Activated CD4-positive, alpha-beta memory T cell treated with anti-CD3 and anti-CD28 coated beads for 36 hours (primary cell): ENCODE measurements around the gene THADA. TPM values are rescaled to one million over a fixed set of nuclear protein-coding genes. Genes with fewer than 3 reads are reported as not detected.
"Not testable (repeated sequence)": the region's sequence is repeated elsewhere in the genome, so short reads cannot be mapped to it uniquely, and the experiment has no call there.

Experiments used
- CTCF ChIA-PET: fragments of 350-600 bp; sonication (Branson Sonifier 250); formaldehyde crosslinking; loops from one replicate; lab custom pipeline; 2021; ENCODE audit warnings: antibody characterized with exemption, inconsistent platforms; lab: Charles Lee
- POLR2A ChIA-PET: fragments of 350-600 bp; sonication (Branson Sonifier 250); formaldehyde crosslinking; loops from one replicate; lab custom pipeline; 2021; ENCODE audit warnings: antibody characterized with exemption; lab: Charles Lee
- DNase-seq: peaks from one replicate; pipeline ENCODE4 v3.0.0-alpha.2; 2020
- H3K27ac Mint-ChIP-seq: one replicate; pipeline ENCODE4 v1.8.0; 2021; ENCODE audit warnings: mixed read lengths
- H3K27me3 Mint-ChIP-seq: one replicate; pipeline ENCODE4 v1.8.0; 2021; ENCODE audit warnings: mixed read lengths
- H3K36me3 Mint-ChIP-seq: one replicate; pipeline ENCODE4 v1.8.0; 2021; ENCODE audit warnings: mixed read lengths
- H3K4me1 Mint-ChIP-seq: one replicate; pipeline ENCODE4 v1.8.0; 2021; ENCODE audit warnings: low read depth, mixed read lengths
- H3K4me3 Mint-ChIP-seq: one replicate; pipeline ENCODE4 v1.8.0; 2021; ENCODE audit warnings: mild to moderate bottlenecking, mixed read lengths
- H3K9me3 Mint-ChIP-seq: one replicate; pipeline ENCODE4 v1.8.0; 2021; ENCODE audit warnings: mixed read lengths
- intact Hi-C: fragments of 100-400 bp; cut with micrococcal nuclease; formaldehyde crosslinking; loops from one replicate; pipeline ENCODE4 v1.15.1; 2023
- total RNA-seq, 2 experiments: library from RNA; stranded (reverse); gene quantifications; one replicate each; pipeline ENCODE4 v1.2.3, GENCODE V29; 2021

The THADA gene
- total RNA-seq, 2 experiments from 2014 or later, result 39.0 to 46.6 TPM

- Mint-ChIP-seq H3K27me3 (no peaks in the 10 kb centered on the region), H3K27ac (no peak overlapping the region), H3K4me3 (no peak overlapping the region), H3K4me1 (peaks cover 32% of the 10 kb centered on the region), H3K36me3 (peaks cover 18% of the 10 kb centered on the region), H3K9me3 (no peaks in the 10 kb centered on the region)
- ChIA-PET CTCF (interaction anchor here (1.1 kb wide), 1 partner anchor 96 kb away, joined by 3 read pairs; no protein-coding TSS in a partner anchor), POLR2A (no interaction called here)
- intact Hi-C loops, result loop anchor here (5.0 to 10.0 kb wide), 2 partner anchors 94 to 176 kb away; no protein-coding TSS in a partner anchor
- no peak for DNase-seq
Observed at GRCh38 chr2:43388371-43388770, 207.5 kb downstream of the THADA start.

DNA sequence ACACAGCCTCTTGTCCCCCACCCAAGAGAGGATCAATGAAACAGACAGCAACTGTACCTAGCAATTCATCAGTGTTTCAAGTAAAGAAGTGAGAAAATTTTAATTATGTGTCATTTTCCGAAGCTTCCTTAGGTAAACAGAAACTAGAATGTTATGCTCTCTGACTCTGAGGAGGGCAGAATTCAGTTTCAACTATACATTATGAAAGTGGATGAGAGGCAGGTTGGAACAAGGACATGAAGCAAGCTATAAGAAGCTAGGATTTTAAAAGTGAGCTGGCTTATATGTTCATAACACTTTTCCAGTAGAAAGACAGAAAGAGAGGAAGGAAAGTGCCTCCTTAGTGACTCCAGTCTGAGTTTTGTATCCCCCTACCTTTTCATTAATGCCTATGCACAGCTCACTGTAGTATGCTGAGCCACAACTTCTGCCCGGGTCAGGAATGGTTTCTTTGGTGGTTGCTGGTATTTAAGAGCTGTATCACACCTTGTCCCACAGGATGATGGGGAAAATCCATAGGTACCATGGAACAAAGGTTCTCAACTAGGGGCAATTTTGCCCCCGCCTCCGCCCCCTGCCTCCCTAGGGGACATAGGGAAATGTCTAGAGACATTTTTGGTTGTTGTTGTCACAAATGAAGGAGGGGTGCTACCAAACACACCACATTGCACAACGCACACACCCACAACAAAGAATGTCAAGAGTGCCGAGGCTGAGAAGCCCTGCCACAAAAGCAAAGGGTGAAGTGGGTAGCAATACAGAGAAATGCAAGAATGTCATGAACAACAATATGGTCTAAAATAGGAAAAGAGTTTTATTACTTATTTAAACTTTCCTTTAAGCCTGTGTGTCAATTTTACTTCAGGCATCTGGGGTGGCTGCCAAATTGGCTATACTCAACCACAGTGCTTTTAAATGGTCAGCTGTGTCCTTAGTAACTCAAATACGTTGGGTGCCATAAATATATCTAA lies 208.5 kb downstream of the THADA start:
- peaks cover 10% of the 10 kb centered on the region for H3K36me3 Mint-ChIP-seq
- ChIA-PET POLR2A (interaction anchor here (0.8 to 1.7 kb wide), 5 partner anchors 15 to 94 kb away, joined by 3 to 10 read pairs (median 4); no protein-coding TSS in a partner anchor), CTCF (interaction anchor here (0.6 to 1.2 kb wide), 4 partner anchors 97 to 255 kb away, joined by 3 to 4 read pairs (median 3); no protein-coding TSS in a partner anchor)
- DNase-seq, result peak; percentile 20
- H3K27me3 Mint-ChIP-seq, result no peaks in the 10 kb centered on the region
- peak overlapping the region; percentile 28 for H3K27ac Mint-ChIP-seq
- intact Hi-C loops, result loop anchor here (1.0 to 10.0 kb wide), 5 partner anchors 15 to 177 kb away; no protein-coding TSS in a partner anchor
- peaks cover 31% of the 10 kb centered on the region for H3K4me1 Mint-ChIP-seq
- H3K9me3 Mint-ChIP-seq, result no peaks in the 10 kb centered on the region
- no peak overlapping the region for H3K4me3 Mint-ChIP-seq

GRCh38 chr2:43386679-43387078 lies 209.2 kb downstream of the THADA start:
- intact Hi-C loops, result loop anchor here (1.0 to 10.0 kb wide), 5 partner anchors 16 to 178 kb away; no protein-coding TSS in a partner anchor
- not testable (repeated sequence) for DNase-seq, H3K9me3 Mint-ChIP-seq, H3K4me3 Mint-ChIP-seq, H3K27me3 Mint-ChIP-seq
- ChIA-PET POLR2A (interaction anchor here (0.8 to 1.7 kb wide), 5 partner anchors 16 to 93 kb away, joined by 3 to 10 read pairs (median 4); no protein-coding TSS in a partner anchor), CTCF (interaction anchor here (0.7 to 1.2 kb wide), 4 partner anchors 97 to 254 kb away, joined by 3 to 4 read pairs (median 3); no protein-coding TSS in a partner anchor)
- Mint-ChIP-seq H3K27ac (peak overlapping the region; percentile 28), H3K36me3 (peaks cover 11% of the 10 kb centered on the region), H3K4me1 (peaks cover 28% of the 10 kb centered on the region)

- no peak for DNase-seq
- Mint-ChIP-seq H3K36me3 (peaks cover 19% of the 10 kb centered on the region), H3K9me3 (no peaks in the 10 kb centered on the region), H3K4me3 (no peak overlapping the region), H3K4me1 (peaks cover 28% of the 10 kb centered on the region), H3K27me3 (no peaks in the 10 kb centered on the region), H3K27ac (no peak overlapping the region)
- ChIA-PET CTCF (no interaction called here), POLR2A (interaction anchor here (1.3 kb wide), 1 partner anchor 42 kb away, joined by 3 read pairs; no protein-coding TSS in a partner anchor)
- intact Hi-C loops, result loop anchor here (10.0 kb wide), 1 partner anchor 181 kb away; no protein-coding TSS in a partner anchor
Observed at GRCh38 chr2:43384143-43384542, 211.7 kb downstream of the THADA start.

DNA sequence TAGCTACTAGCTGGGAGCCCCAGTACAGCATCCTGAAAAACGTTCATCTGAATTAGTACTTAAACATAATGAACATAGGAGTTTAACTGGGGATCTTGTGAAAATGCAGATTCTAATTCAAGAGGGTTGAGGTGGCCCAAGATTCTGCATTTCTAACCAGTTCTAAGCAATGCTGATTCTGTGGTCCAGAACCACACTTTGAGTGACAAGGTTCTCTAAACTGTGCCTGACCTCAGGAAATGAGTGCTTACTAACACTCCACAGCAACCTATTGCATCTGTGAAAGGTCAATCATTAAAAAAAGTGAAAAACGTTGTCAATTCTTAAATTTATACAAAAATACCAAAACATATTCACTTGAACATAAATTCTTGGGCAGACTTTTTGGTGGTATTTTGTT lies 212.3 kb downstream of the THADA start:
- no peak for DNase-seq
- Mint-ChIP-seq H3K4me3 (no peak overlapping the region), H3K27ac (no peak overlapping the region), H3K9me3 (no peaks in the 10 kb centered on the region), H3K36me3 (peaks cover 19% of the 10 kb centered on the region), H3K27me3 (no peaks in the 10 kb centered on the region), H3K4me1 (peaks cover 28% of the 10 kb centered on the region)
- ChIA-PET POLR2A (interaction anchor here (1.3 kb wide), 1 partner anchor 43 kb away, joined by 3 read pairs; no protein-coding TSS in a partner anchor), CTCF (no interaction called here)
- intact Hi-C loops, result loop anchor here (10.0 kb wide), 1 partner anchor 181 kb away; no protein-coding TSS in a partner anchor

- Mint-ChIP-seq H3K4me1 (peaks cover 15% of the 10 kb centered on the region), H3K36me3 (peaks cover 24% of the 10 kb centered on the region), H3K27me3 (no peaks in the 10 kb centered on the region), H3K9me3 (no peaks in the 10 kb centered on the region), H3K4me3 (no peak overlapping the region), H3K27ac (no peak overlapping the region)
- POLR2A ChIA-PET, result no interaction called here
- no peak for DNase-seq
- CTCF ChIA-PET, result interaction anchor here (0.7 kb wide), 1 partner anchor 9 kb away, joined by 3 read pairs; no protein-coding TSS in a partner anchor
- intact Hi-C loops, result no loop called here
Observed at GRCh38 chr2:43379494-43379893, 216.3 kb downstream of the THADA start.

DNA sequence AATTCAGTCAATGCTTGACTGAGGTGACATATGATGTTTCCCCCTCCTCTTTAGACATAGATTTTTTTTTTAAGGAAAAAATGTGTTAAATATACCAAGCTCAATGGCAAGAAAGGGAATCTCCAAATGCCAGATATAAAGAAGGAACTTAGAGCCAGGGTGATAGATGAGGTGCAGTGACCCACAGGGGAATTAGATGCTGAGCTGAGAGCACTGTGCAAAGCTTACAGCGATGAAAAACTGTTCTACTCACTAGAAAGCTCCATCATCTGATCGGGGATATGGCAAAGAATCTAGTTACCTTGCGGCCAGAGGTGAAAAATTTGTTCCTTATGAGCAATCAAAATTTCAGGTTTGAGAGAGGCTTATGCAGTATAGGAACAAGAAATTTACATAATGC lies 218.5 kb downstream of the THADA start:
- POLR2A ChIA-PET, result no interaction called here

DNA sequence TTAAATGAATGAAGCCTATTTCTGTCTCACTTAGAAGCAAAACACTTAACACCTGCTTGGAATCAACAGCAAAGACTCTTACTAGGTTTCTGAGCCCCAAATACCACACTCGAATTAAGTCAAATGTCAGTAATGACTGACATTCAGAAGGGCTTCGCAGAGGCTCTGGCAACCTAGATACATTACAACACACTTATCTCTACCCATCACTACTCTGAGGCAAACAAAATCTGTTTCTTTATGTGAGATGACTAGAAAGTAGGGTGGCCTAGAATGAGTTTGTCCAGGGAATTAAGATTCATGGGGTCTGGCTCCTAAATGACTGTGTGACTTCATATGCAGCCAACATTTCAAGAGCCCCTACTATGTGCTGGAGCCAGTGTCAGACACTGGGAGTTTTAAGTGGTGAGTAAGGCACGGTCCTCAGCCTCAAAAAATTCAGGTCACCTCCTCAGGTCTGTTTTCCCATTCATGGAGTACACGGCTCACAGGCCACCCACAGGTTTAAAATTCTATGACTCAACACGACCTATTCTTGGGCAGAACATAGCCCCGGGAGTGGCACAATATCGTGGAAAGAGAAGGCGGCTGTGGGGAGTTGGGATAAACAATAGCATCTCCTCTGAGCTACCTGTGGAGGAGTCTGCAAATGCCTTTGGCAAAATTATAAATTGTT lies 219.2 kb downstream of the THADA start:
- CTCF ChIA-PET, result no interaction called here
- POLR2A ChIA-PET, result no interaction called here
- H3K36me3 Mint-ChIP-seq, result peaks cover 22% of the 10 kb centered on the region

More for the DNA sequence above, 218.5 kb downstream of the THADA start:
- CTCF ChIA-PET, result no interaction called here
- DNase-seq, result no peak
- Mint-ChIP-seq H3K4me1 (peaks cover 7% of the 10 kb centered on the region), H3K27ac (no peak overlapping the region), H3K4me3 (no peak overlapping the region), H3K27me3 (no peaks in the 10 kb centered on the region), H3K9me3 (no peaks in the 10 kb centered on the region), H3K36me3 (peaks cover 24% of the 10 kb centered on the region)
- intact Hi-C loops, result no loop called here

GRCh38 chr2:43375746-43376522 lies 219.9 kb downstream of the THADA start:
- ChIA-PET CTCF (no interaction called here), POLR2A (no interaction called here)
- intact Hi-C loops, result no loop called here
- Mint-ChIP-seq H3K36me3 (peaks cover 18% of the 10 kb centered on the region), H3K9me3 (no peaks in the 10 kb centered on the region), H3K4me1 (peaks cover 7% of the 10 kb centered on the region), H3K4me3 (no peak overlapping the region), H3K27ac (no peak overlapping the region), H3K27me3 (no peaks in the 10 kb centered on the region)
- DNase-seq, result no peak

More for the DNA sequence above, 219.2 kb downstream of the THADA start:
- Mint-ChIP-seq H3K4me1 (peaks cover 7% of the 10 kb centered on the region), H3K4me3 (no peak overlapping the region), H3K9me3 (no peaks in the 10 kb centered on the region), H3K27me3 (no peaks in the 10 kb centered on the region), H3K27ac (no peak overlapping the region)
- intact Hi-C loops, result no loop called here
- no peak for DNase-seq

GRCh38 chr2:43372416-43373081 lies 223.3 kb downstream of the THADA start:
- H3K4me3 Mint-ChIP-seq, result no peak overlapping the region
- ChIA-PET POLR2A (no interaction called here), CTCF (no interaction called here)
- H3K4me1 Mint-ChIP-seq, result peaks cover 3% of the 10 kb centered on the region
- H3K27me3 Mint-ChIP-seq, result no peaks in the 10 kb centered on the region
- H3K36me3 Mint-ChIP-seq, result peaks cover 11% of the 10 kb centered on the region
- no peaks in the 10 kb centered on the region for H3K9me3 Mint-ChIP-seq
- no peak for DNase-seq
- intact Hi-C loops, result no loop called here
- H3K27ac Mint-ChIP-seq, result no peak overlapping the region

GRCh38 chr2:43370705-43371104 lies 225.1 kb downstream of the THADA start:
- H3K9me3 Mint-ChIP-seq, result no peaks in the 10 kb centered on the region
- POLR2A ChIA-PET, result no interaction called here

More at GRCh38 chr2:43370705-43371104, 225.1 kb downstream of the THADA start:
- intact Hi-C loops, result no loop called here
- CTCF ChIA-PET, result no interaction called here
- Mint-ChIP-seq H3K36me3 (peaks cover 9% of the 10 kb centered on the region), H3K4me1 (no peaks in the 10 kb centered on the region), H3K4me3 (no peak overlapping the region), H3K27me3 (no peaks in the 10 kb centered on the region), H3K27ac (no peak overlapping the region)
- DNase-seq, result no peak
